GM20431 (cell line): ENCODE results near the gene NUDT12.

ENCODE experiments used
- in situ Hi-C: fragments of 300-500 bp; cut with MseI, MboI; formaldehyde crosslinking; loops from one replicate; pipeline ENCODE4 v1.15.0; 2020; ENCODE audit warnings: low sequenced_read_pairs; ENCODE audit not compliant: unreplicated experiment

NUDT12 gene

DNA sequence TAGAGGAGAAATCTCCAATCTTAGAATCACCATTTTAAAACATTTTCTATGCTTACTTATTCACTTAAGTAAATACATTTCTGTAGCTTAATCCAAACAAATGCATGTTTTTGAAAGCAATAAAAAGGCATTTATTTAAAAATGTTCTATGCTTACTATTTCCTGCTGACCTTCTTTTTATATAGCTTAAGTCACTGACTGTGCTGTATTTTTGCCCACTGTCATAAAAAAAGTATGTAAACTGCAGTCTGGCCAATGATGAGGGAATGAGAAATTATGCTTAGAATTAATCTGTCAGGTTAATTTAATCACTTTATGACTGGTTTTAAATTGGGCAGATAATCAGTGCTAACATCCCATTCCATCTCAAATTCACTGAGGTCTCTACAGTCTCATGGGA is 20.1 kb downstream of the NUDT12 start:
- in situ Hi-C loops = no loop called here

DNA sequence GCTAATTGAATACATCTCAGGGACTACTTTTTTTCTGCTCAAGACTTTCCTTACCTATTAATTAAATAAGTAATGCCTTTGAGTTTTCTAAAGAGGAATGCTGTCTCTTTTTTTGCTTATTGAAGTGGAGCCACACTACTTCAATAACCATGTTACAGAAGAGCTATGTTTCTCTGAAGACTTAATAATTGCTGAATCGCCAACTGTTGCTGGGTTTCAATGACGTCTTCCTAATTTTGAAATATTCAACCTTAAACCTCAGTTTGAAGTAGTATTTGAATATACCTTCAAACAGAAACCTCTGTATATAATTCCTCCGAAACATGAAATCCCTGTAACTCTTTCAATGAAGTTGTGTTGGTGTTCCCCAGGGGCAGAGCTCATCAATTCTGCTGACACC is 21.0 kb downstream of the NUDT12 start:
- in situ Hi-C loops = no loop called here

DNA sequence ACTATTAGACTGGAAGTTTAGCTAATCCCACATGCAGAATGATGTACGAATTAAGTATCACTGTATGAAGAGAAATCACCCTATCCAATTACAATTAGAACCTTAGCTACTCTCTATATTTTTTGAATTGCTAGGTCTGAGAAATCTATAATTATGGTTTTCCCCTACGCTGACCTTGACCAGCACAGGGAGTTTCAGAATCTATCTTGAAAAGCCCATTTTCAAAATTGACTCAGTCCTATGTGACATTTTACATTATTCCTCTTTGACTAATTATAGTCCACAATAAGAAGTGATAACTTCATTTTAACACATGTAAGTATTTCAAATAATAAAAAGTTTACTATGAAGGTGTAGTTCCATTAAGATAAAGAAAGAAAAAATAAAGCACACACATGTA is 21.5 kb downstream of the NUDT12 start:
- in situ Hi-C loops = no loop called here

DNA sequence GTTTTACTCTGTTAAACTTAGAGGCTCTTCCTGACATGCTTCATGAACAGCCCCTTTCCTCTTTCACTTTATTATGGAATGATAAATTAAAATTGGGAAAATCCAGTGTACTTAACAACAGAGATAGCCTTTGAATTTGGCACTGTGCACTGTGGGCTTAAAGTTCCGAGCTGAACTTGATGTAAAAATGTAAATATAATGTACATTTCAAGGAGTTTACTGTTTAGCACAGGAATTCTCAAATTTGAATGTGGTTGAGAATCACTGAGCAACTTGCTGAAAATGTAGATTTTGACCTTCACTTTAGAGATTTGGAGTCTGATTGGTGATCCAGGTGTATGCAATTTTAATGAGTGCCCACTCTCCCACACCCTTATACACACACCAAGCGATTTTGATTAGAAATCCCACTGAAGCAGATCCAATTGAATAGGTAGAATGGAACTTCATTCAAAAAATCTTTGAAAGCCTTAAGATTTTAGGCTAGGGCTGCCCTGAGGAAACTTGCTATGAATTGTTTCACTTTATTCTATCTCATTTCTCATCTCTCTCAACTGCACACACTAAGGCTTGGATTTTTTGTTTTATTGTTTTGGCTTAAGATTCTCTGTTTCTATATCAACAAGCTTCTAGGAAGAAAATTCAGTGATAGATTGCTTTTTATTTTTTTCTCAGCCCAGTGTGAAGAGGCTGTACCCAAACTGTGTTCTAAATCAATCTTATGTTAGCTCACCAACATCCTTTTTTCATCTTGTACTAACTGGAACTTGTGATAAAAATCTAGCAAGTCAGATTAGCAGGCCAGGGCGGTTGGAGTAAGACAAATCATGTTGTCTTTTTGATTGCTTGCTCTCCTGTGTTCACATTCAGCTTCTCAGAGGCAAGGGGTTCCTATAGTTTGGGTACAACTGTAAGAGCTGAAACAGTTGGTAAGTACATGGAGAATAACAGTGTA is 22.9 kb downstream of the NUDT12 start:
- in situ Hi-C loops = no loop called here

DNA sequence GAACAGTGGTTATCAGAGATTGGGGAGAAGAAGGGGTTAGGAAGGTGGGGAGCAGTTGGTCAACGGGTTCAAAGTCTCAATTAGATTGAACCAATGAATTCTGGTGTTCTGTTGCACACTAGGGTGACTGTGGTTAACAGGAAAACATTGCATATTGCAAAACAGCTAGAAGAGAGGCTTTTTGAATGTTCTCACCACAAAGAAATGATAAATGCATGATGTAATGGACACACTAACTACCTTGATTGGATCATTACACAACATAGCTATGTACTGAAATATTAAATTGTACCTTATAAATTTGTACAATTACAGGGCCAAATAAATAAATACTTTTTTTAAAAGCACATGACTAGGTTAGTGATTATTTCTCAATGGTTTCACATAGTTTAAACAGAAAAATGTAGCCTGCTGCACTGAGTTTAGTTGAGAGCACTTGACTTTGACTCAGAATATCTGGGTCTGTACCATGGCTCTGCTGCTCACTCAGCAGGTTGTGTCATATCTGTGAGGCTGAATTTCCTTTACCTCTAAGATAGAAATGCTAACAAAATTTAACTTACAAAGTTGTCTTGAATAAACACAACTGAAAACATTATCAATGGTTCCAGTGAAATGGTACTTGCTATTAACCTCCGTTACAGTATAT is 30.4 kb downstream of the NUDT12 start:
- in situ Hi-C loops = no loop called here

DNA sequence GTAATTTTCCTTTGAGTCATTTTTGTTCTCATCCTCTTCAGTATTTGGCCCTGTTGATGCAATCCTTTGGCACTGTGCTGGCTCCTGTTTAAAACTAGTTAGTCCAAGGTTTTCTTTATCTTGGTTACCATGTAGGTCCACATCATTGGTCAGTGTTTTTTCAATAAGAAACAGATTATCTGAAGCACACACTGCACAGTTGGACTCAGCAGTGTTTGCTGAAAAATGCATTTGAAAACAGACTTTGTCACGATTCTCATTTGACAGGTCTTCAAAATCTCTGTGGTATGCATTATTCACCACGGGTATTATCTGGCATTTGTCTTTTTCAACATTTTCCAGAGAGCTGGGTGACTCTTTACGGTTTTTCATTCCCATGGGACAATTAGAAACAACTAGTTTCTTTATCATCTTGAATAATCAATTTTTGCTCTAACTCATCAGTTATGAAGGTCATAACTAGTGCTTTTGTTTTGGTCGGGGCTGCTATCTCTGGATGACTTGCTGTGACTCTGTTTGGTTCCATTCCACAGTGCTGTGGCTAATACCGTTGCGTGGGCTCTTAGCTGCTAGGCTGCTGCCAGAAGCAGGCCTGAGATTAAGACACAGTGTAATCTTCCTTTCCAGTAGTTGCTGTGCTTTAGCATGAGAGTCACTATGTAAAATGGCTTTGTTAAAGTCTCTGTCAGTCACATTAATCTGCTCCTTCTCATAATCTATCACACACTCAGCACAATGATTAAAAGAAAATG is 36.2 kb downstream of the NUDT12 start:
- in situ Hi-C loops = no loop called here

DNA sequence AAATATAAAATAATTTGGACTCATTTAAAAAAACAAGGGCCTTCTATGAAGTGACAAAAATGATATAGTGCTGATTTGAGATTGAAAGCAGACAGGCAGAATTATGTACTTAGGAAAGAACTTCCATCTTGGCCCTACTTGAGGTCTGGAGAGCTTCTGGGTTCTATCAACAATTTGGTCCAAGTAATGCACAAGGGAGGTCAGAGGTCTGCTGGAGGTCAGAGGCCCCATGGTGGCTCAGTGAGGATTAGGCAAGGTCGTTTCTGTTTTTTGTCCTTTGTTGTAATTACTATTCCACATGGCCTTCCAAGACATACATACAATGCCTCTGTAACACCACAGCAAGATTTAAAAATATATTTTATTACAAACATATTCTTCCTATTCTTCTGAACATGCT is 37.2 kb downstream of the NUDT12 start:
- in situ Hi-C loops = no loop called here

DNA sequence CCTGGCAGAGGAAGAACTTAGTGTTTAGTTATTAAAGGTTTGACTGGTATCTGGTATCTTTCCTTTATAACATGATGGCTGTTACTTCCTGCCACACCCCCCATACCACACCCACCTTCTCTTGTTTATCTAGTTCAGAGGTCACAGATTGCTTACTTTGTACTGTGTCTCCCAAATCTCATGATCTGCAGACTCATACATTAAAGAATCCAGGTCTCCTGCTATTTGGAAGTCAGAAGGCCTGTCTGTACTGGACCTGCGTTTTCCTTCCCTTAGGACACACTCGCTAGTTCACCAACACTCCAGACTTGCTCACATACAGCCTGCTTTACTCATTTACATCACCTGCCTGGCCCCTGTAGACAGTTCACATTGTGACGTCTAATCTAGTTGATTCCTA is 39.3 kb downstream of the NUDT12 start:
- in situ Hi-C loops = no loop called here

DNA sequence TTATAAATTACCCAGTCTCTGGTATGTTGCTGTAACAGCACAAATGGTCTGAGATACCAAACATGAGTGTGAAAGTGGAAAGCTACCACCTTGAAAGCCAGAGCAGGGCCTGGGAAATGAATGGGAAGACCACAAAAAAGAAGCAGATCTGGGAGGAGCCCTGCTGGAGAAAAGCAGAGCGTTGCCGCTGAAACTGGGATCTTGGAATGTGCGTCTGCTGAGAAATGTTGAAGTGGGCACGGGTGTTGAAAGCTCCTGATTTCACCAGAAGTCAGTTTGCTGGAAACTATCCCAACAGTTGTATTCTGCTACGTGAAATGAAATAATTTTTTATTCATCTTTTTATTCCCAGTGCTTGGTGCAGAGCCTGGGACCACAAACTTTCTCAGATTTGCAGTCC is 40.0 kb downstream of the NUDT12 start:
- in situ Hi-C loops = no loop called here

DNA sequence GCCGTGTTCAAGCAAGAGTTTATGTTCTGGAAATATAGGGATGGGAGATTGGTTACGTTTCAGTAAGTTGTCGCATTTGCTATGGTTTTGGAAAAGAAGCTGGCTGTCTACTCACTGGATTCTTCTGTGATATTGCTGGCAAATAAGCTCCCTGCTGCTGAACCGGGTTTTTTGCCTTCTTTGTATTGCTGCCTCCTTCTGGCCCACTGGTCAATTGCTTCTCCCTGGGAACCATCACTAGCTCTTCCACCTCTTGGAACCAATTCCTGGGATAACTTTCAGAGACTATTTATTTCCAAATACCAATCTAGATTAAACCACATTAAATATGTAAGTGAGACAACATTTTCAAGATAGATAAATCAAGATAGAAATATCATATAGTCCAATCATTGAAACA is 43.0 kb downstream of the NUDT12 start:
- in situ Hi-C loops = no loop called here

DNA sequence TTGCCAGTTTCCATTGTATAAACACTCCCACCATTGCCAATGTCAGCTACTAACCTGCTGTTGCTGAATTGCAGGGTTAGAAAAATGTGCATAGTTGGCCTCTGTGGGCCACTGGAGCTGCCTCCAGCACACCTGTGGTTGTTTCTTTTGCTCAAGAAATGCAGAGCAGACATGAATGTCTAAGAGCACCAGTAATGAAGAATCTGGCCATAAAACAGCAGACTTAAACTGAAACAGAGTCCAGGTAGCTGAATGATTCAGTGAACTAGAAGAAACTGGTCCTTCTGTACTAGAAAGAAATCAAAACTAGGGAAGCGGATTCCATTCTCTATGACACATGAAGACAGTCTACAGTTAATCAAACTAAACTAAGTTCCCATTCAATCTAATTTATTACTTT is 48.2 kb downstream of the NUDT12 start:
- in situ Hi-C loops = no loop called here

DNA sequence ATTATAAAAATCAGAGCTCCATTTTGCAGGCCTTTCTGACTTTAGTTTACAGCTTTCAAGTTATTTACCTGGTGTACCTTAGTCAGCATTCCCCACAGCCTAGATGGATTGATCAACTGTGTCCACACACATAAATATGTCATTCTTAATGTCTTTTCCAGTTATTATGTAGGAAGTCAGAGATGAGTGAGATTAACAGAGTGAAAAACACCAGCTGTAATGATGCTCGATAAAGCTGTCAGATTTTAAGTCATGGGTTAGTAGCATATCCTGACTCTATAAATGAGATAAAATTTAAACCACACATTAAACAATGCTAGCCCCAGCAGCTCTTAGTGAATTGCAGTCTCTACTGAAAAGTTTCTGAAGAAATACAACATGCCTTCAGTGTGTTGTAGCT is 48.9 kb downstream of the NUDT12 start:
- in situ Hi-C loops = no loop called here

DNA sequence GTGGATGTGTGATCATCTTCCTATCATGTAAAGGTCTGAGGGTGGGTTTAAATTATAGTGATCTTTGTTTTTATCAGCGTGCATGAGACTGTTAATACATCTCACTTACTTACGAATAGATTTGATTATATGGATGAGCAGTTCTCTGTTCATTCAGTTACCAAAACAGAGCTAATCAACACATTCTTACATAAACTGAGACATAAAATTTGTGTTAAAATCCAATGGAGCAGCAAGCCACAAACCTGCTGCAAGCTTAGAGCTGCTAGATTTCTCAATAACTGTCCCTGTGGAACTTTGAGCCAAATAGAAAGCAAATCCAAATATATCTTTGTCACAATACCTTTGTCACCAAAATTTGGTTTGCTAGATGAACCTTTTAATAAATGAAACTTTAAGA is 50.1 kb downstream of the NUDT12 start:
- in situ Hi-C loops = no loop called here

DNA sequence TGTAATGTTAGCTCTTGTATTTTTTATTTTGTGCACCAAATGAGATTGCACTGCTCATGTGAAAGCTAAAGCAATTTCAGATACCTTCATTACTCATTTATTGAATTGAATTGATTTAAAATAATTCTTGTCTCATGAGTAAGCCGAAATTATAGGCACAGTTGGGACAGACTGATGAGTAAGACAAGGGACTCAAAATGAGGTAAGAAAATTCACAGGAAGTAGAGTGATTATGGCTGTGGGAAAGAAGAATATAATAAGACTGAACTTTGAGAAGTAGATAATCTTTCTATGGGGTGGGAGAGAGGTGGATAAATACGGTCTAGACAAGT is 51.1 kb downstream of the NUDT12 start:
- in situ Hi-C loops = no loop called here

DNA sequence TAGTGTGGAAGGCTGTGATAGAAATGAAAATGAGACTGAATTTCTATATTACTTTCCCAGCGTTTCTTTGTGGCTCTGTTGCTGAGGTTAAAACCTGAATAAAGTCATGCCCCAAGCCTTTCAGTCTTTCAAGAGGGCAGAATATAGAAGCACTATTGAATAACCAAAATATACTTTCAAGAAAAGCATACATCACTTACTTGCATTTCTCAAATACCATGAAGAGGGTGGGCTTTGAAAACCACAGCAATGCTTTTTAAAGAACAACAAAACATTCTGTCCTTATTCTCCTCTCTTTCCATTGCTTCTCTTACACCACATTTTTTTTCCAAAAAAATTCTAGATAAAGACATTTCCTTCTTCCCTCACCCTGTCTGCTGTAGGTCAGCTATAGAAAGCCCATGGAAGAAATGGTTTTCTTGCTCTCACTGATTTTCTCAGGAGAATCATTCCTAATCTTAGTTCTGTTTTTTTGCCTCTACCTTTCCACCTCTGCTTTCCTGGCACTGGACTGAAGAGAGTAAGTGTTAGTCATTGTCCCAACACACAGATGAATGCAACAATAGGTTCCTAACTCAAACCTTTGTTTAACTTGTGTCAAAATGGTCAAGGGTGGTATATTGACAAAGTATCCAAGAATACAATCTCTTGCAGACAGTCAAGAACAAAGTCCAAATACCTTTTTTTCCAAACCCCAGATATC is 51.6 kb downstream of the NUDT12 start:
- in situ Hi-C loops = no loop called here

DNA sequence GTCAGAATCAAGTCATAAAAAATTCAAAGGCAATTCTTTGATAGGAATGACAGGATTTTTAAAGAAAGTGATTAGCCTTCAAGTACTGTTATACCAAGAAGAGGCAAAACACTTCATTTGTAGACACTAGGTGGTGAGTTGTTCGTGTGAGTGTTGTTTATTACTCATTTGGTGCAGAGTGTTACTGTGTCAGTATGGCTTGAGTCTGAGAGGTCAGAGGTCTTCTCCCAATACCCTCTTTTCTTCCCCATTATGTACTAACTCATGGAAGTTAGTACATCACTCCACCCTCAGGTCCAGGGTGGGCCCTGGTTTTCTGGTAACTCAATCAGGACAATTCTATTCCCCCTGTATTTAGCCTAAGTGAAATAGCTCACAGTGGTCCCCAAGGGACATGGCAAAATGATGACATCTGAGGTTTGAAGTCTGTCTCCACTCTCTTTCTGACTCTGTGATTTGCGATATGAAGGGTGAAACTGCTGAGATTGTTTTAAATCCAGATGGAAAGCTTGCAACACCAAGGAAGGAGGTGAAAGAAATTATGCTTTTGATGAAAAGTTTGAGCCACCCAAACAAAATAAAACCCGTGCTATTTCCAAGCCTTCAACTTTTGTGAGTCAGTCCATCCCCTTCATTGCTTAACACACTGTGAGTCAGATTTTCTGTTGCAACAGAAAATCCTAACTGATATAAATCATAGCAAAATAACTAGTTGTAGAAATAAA is 56.8 kb downstream of the NUDT12 start:
- in situ Hi-C loops = no loop called here

DNA sequence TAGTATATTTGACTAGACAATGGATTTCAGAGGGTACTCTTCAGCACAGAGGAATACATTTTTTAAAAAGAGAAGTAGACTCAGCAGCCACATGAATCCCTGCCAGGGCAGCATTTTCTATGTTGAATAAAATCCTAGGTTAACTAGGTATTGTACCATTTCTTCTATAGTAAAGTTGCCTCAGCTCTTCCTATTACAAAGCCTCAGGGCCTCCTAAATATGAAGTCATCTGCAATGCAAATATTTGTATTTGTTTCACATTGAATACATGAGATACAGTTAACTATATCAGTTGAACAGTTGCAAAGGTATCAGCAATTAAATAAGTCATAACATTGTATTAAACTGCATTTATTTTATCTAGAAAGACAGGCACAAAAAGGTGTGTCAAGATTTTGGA is 59.5 kb downstream of the NUDT12 start:
- in situ Hi-C loops = no loop called here

DNA sequence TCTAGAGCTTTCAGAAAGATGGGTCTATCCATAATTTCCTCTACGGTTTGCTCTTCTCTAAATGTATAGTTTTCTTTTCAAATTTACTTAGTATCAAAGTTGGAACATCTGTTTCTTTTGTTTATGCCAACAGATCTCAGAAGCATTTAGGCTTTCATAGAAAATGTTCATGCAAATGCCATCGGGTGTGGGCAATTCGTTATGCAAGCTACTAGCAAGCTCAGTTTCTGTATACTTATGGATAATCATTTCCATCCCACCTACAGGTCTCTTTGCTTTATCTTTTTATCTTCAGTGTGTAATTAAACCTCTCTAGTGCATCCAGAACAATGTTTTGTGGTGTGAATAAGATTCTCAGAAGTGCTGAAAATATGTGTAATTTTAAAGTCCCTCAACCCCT is 59.9 kb downstream of the NUDT12 start:
- in situ Hi-C loops = no loop called here
